IPS-18c (cell line): ENCODE data around the gene SCYL3.
"Not testable (repeated sequence)": the region's sequence is repeated elsewhere in the genome, so short reads cannot be mapped to it uniquely, and the experiment has no call there.

ENCODE experiments used
- H3K4me3 ChIP-seq: 2 replicates; pipeline ENCODE4 v1.7.0; 2013; ENCODE audit warnings: low read depth, mild to moderate bottlenecking, low read length, moderate library complexity; ENCODE audit not compliant: insufficient read depth
- H3K9me3 ChIP-seq: one replicate; pipeline ENCODE4 v1.6.1; 2013; ENCODE audit warnings: mild to moderate bottlenecking, low read length, moderate library complexity; ENCODE audit not compliant: control insufficient read depth, insufficient read depth

Gene SCYL3

DNA sequence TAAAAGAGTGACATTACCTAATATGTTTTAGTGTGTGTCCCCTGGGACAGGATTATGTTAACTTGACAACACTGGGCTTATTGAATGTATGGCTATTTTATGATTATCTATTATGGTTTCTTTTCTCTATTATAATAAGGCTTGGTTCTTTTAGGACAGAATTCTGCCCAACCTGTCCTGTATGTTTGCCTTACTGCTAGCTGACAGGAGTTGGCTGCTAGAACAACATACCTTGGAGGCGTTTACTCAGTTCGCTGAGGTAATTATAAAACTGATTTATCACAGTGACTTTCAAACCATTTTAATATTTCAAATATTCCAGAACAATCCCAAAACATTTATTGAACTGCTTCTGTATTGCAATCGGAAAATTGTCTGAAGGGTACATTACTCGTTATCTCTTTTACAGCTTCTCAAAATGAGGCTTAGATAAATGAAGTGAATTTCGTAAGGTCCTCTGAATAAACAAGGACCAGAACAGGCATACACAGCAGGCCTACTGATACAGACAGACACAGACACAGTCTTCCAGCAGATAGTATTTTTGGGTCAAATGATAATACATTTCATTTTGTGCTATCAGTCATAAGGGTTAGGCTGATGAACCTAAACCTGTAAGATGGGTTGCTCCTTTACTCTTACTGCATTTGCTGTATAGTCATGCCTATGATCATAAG is 44.2 kb downstream of the SCYL3 start:
- no peak overlapping the region for H3K4me3 ChIP-seq
- no peaks in the 10 kb centered on the region for H3K9me3 ChIP-seq

DNA sequence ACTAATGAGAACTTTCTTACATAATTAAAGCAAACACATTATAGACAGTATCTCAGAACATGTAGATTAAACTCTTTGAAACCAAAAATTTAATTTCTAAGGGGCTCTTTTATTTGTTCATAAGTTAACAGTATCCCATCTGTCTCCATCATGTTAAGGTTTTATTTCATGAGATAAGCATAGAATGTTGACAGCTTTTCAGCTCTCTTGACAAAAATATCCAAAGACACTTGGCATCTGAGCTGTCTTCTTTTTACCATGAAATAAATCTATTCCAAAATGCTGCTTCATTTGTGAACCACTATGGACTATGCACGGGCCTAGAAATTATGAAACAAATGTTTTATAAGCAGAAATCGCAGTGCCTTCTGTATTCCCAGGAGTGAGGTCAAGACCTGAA is 45.2 kb downstream of the SCYL3 start:
- Histone ChIP-seq H3K4me3 (no peak overlapping the region), H3K9me3 (no peaks in the 10 kb centered on the region)

DNA sequence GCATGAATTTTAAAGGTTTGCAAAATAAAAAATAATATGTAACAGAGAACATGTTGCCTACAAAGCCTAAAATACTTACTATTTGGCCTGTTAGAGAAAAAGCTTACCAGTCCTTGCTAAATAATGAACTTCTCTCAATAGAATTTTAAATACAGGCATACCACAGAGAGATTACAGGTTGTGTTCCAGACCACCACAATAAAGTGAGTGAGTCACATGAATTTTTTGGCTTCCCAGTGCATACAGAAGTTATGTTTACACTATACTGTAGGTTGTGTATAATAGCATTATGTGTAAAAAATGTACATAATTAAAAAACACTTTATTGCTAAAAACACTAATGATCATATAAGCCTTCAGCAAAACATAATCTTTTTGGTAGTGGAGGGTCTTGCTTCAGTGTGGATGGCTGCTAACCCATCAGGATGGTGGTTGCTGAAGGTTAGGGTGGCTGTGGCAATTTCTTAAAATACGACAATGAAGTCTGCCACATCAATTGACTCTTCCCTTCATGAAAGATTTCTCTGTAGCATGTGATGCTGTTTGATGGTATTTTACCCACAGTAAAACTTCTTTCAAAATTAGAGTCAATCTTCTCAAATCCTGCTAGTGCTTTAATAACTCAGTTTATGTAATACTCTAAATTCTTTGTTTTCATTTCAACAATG is 48.6 kb downstream of the SCYL3 start:
- Histone ChIP-seq H3K4me3 (no peak overlapping the region), H3K9me3 (no peaks in the 10 kb centered on the region)

DNA sequence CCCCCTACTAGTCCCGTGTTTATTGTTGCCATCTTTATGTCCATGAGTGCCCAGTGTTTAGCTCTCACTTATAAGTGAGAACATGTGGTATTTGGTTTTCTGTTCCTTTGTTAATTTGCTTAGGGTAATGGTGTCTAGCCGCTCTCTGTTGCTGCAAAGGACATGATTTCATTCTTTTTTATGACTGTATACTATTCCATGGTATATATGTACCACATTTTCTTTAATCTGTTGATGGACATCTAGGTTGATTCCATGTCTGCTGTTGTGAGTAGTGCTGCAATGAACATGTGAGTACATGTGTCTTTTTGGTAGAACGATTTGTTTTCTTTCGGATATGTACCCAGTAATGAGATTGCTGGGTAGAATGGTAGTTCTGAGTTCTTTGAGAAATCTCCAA is 54.8 kb downstream of the SCYL3 start:
- Histone ChIP-seq H3K9me3 (no peaks in the 10 kb centered on the region), H3K4me3 (no peak overlapping the region)

DNA sequence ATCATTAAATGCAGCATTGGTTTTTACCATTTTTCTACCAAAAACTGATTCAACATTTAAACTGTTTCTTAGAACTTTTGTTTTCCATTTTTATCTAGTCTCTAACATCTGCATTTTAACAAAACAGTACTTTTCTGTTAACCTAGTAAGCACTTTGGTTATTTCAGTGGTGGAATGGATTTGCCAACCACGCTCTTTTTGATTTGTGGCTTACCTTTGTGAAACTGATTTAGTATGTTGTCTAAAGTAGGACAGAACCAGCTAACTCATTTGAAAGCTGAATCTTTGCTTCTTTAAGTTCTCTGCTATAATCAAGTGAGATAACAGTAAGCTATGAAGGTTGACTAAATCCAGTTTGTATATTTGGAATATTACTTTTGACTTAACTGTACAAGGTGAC is 57.5 kb downstream of the SCYL3 start:
- H3K9me3 ChIP-seq: no peaks in the 10 kb centered on the region
- H3K4me3 ChIP-seq: no peak overlapping the region

DNA sequence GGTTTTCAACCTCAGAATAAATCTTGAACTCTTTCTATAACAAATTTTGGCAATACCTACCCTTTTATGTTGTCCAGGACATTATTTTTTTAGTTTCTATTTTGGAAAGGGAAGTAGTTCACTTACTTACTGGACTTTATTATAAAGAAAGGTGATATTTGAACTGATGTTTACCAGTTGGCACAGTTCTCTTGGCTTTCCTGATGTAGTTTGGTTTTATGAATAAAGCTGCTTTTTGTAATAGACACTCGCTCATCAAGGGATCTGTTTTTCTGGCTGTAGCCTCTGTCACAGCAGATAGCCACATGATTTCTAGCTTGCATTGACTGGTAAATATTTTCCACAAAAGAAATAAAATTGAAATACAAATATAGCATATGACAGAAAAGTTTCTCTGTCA is 58.0 kb downstream of the SCYL3 start:
- H3K4me3 ChIP-seq: no peak overlapping the region
- H3K9me3 ChIP-seq: no peaks in the 10 kb centered on the region

DNA sequence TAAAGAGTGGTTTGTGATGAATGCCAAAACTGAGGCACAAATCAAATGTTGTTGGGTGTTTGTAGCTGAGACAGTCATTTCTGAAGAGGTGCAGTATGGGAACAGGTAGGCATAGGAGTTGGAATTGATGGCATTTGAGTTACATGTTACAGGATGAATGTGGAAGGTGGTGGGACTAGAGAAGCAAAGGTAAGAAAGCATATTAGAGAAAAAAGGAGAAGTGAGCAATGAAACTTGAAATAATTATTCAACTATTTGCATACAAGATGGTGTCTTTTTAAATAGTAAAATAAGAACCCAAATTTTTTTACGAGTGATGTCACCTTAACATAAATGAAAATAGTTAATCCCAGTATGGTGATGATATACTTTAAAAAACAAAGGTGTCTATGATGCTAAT is 58.8 kb downstream of the SCYL3 start:
- Histone ChIP-seq H3K4me3 (no peak overlapping the region), H3K9me3 (no peaks in the 10 kb centered on the region)

DNA sequence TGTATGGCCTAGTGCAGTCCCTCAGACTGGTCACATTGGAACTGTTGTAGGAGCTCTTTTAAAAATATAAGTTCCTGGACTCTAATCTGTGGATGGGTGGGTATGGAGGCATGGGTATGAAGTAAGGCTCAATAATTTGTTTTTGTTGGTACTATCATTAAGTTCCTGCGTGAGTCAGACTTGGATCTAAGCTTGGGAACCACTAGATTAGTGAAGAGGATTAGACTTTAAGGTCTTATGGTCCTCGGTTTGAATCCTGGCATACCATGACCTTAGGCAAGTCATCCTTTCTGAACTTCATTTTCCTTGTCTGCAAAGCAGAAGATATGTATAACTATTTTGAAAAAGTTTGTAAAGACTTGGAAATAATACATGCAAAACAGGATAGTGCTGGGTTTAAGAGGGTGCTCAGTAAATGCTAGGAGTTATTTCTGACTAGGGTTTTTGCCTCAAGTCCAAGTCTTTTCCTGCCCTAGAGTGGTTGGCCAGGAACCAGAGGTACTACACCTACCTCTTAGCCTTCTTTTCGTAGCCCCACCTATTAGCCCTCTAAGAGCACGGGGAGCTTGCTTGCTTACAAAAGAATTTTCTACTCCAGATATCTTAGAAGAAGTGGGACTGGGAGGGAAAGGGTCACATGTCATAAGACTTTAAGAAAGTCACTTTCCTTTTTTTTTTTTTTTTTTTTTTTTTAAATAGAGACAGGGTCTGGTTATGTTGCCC is 60.4 kb downstream of the SCYL3 start:
- no peak overlapping the region for H3K4me3 ChIP-seq
- no peaks in the 10 kb centered on the region for H3K9me3 ChIP-seq

DNA sequence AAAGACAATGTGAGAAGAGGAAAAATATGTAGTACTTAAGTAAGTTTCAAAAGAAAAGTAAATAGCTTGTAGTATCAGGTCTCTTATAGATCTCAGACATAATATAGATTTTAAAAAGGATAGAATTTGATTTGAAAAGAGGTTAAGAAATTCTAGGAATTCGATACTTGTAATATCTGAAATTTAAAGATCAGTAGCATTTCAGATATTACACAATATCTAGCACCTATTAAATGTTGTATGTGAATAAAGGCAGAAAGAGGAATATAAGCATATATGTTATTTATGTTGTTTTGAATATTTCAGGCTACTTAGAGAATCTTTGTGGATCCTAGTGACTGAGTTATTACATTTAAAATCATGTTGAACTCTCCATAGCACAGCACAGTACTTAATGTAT is 64.0 kb downstream of the SCYL3 start:
- no peak overlapping the region for H3K4me3 ChIP-seq
- no peaks in the 10 kb centered on the region for H3K9me3 ChIP-seq

DNA sequence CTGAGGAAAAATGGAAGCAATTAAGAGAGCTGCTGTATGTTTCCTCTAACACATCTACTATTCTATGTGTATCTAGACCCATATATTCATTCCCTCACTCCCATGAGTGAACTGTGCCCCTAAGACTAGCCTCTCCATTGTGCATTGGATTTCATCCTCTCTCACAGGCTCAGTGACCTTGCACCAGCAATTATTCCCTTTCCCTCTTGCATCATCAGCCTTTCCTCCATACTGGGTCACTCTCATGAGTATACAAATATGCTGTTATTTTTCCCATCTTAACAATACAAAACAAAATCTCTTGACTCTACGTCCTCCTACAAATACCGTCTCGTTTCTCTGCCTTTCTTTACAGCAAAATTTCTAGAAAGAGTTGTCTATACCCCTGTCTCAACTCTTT is 69.5 kb downstream of the SCYL3 start:
- H3K4me3 ChIP-seq: no peak overlapping the region

DNA sequence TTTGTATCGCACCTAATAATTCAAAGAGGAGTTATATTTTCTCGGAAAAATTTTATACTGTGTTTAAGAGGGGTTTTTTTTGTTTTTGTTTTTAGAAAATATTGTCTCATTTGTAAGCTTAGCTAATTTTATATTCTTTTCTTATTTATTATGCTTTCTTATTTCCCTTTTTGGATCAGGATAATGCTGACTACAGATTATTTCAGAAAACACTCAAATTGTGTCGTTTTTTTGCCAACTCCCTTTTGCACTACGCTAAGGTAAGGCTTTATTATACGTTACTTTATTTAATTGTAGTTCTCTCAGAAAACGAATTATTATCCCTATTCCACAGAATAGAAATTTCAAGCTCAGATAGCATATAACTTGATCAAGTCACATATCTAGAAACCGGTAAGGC is 72.2 kb downstream of the SCYL3 start:
- Histone ChIP-seq H3K4me3 (no peak overlapping the region), H3K9me3 (no peaks in the 10 kb centered on the region)

More for the DNA sequence above, 69.5 kb downstream of the SCYL3 start:
- H3K9me3 ChIP-seq: no peaks in the 10 kb centered on the region

DNA sequence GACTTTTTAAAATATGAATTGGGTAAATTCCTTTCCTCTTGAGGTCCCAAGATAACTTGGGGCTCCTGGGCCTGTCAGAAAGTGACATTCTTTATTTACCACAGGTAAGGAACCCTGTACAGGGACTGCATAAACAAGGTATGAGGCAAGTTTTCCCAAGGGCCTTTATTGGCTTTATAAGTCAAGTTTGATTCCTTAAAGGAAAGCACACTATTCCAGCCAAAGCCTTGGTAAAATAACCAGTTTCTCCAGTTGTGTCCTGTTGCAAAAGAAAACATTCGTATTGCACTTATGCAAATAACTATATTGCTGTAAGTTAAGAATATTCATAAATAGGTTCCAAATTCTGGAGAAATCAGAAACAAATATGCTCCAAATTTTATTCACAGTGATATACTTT is 77.1 kb downstream of the SCYL3 start:
- H3K9me3 ChIP-seq: no peaks in the 10 kb centered on the region
- no peak overlapping the region for H3K4me3 ChIP-seq

DNA sequence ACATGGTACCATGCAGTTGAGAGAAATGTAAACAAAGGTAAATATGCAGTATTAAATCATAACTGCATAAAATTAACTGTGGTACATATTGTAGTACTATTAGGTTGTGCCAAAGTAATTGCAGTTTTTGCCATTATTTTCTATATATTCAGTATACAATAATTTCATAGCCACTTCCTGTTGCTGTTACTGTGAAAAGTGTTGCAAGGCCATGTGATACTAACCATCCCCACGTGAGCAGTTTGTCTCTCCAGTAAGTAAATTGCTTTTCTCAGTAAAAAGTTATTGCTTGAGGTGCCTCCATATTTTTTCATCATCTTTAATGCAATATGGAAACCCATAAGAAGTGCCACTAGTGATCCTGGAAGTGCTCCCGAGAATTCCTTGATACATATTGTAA is 79.4 kb downstream of the SCYL3 start:
- Histone ChIP-seq H3K9me3 (no peaks in the 10 kb centered on the region), H3K4me3 (no peak overlapping the region)

DNA sequence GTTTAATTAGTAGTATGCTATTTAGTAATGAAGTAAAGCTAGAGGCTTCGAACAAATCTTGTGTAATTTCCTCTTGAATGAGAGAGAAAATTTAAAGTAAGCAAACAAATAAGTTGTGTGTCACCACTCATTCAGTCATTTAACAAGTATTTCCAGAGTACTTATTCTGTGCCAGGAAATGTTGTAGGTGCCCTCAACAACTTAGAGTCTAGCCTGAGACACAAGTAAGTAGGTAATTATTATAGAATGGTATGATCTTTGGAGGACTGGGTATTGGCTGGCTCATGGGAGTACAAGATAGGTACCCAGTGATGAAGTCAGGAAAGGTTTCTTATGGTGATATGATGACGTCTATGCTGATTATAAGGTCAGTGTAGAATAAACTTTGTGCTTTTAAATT is 81.6 kb downstream of the SCYL3 start:
- no peaks in the 10 kb centered on the region for H3K9me3 ChIP-seq
- H3K4me3 ChIP-seq: no peak overlapping the region

DNA sequence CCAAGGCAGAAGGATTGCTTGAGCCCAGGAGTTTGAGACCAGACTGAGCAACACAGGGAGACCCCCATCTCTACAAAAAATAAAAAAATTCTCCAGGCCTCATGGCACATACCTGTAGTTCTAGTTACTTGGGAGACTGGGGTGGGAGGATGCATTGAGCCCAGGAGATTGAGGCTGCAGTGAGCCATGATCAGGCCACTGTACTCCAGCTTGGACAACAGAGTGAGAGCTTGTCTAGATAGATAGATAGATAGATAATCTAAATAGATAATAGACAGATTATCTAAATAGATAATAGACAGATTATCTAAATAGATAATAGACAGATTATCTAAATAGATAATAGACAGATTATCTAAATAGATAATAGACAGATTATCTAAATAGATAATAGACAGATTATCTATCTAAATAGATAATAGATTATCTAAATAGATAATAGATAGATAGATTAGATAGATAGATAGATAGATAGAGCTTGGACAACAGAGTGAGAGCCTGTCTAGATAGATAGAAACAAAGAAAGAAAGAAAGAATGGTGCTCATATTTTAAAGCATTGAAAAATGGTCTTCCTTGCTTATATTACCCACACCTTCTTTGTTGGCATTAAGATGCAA is 82.2 kb downstream of the SCYL3 start:
- not testable (repeated sequence) for H3K9me3 ChIP-seq, H3K4me3 ChIP-seq

DNA sequence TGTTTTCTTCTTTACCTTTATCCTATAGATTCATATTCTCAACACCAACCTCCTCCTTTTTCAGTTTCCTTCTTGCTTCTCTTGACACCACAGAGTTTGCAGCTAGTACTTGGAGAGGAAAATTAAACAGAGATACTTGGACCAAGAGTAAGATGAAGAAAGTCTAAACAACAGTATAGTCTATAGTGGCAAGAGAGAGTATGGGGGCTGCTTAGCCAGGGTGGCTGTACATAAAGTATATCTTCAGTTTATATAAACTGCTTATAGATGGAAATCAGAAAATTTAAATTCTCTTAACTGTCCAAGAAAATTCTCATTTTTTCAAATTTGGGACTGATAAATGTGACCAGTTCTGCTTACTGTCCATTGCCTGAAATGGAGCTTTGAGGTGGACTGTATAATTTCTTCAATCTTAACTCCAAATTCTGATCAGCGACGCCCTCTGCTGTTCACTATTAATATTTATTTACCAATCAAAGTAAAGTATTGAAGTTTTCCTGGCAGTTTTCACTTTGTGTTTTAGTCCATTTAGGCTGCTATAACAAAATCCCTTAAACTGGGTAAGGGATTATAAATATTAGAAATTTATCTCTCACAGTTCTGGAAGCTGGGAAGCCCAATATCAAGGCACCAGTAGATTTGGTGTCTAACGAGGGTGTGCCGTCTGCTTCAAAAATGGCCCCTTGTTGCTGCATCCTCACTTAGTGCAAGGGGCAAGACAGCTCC is 84.2 kb downstream of the SCYL3 start:
- no peak overlapping the region for H3K4me3 ChIP-seq
- H3K9me3 ChIP-seq: no peaks in the 10 kb centered on the region

DNA sequence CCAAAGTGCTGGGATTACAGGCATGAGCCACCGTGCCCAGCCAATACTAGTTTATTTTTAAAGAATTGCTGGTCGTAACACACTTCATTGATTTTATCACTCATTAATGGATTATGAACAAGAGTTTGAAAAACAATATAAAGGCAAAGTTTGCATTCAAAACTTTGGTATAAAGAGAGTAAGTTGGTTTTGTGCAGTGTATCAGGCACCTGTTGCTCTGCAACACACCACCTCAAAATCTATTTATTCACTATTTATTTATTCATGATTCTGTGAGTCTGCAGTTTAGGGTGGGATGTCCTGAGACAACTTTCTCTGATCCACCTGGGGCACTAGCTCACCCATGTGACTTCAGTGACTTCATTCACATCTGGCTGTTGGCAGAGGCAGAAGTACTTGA is 88.8 kb downstream of the SCYL3 start:
- H3K9me3 ChIP-seq: no peaks in the 10 kb centered on the region
- no peak overlapping the region for H3K4me3 ChIP-seq
